Astrocyte (in vitro differentiated cells and primary cell): Measurements from ENCODE around the gene FAM83F. TPM values are rescaled to one million over a fixed set of nuclear protein-coding genes. Genes with fewer than 3 reads are reported as not detected.
A peak's percentile ranks its signal among the peaks of the same experiment; 100 is the strongest.

Experiments used
- DNase-seq: peaks from one replicate; pipeline ENCODE4 v3.0.0-alpha.2; 2010; ENCODE audit warnings: low read depth
- FAIRE-seq: peaks from 2 replicates; lab custom pipeline; 2011; peaks lifted over from hg19 to GRCh38; lab: Jason Lieb, UNC
- H2AFZ ChIP-seq: 2 replicates; pipeline ENCODE4 v1.6.0; 2012; ENCODE audit warnings: low read depth, low read length, inconsistent platforms
- H3K27ac ChIP-seq: 2 replicates; pipeline ENCODE4 v1.5.1; 2011; ENCODE audit warnings: low read depth, low read length, inconsistent platforms
- H3K27me3 ChIP-seq: 2 replicates; pipeline ENCODE4 v1.6.0; 2011; ENCODE audit warnings: low read length, inconsistent platforms; ENCODE audit not compliant: insufficient read depth
- H3K36me3 ChIP-seq: 2 replicates; pipeline ENCODE4 v1.5.1; 2011; ENCODE audit warnings: low read length, inconsistent platforms; ENCODE audit not compliant: insufficient read depth
- H3K4me1 ChIP-seq: 2 replicates; pipeline ENCODE4 v1.5.1; 2011; ENCODE audit warnings: low read length, inconsistent platforms; ENCODE audit not compliant: insufficient read depth
- H3K4me2 ChIP-seq: 2 replicates; pipeline ENCODE4 v1.6.0; 2012; ENCODE audit warnings: low read length, inconsistent platforms
- H3K4me3 ChIP-seq: 2 replicates; pipeline ENCODE4 v1.5.1; 2011; ENCODE audit warnings: low read depth, mild to moderate bottlenecking, low read length, inconsistent platforms; ENCODE audit not compliant: insufficient read depth
- H3K79me2 ChIP-seq: 2 replicates; pipeline ENCODE4 v1.6.0; 2012; ENCODE audit warnings: mild to moderate bottlenecking, low read length, inconsistent platforms; ENCODE audit not compliant: insufficient read depth
- H3K9ac ChIP-seq: 2 replicates; pipeline ENCODE4 v1.6.0; 2012; ENCODE audit warnings: mild to moderate bottlenecking, low read length, inconsistent platforms
- H3K9me3 ChIP-seq: 2 replicates; pipeline ENCODE4 v1.5.1; 2012; ENCODE audit warnings: low read depth, mild to moderate bottlenecking, low read length, inconsistent platforms; ENCODE audit not compliant: insufficient read depth
- H4K20me1 ChIP-seq: 2 replicates; pipeline ENCODE4 v1.6.0; 2012; ENCODE audit warnings: low read length, inconsistent platforms; ENCODE audit not compliant: insufficient read depth
- H3K27ac Mint-ChIP-seq: one replicate; pipeline ENCODE4 v1.8.0; 2021; ENCODE audit warnings: mild to moderate bottlenecking, mixed read lengths; ENCODE audit not compliant: unreplicated experiment
- H3K27me3 Mint-ChIP-seq: one replicate; pipeline ENCODE4 v1.8.0; 2021; ENCODE audit warnings: low read depth, mixed read lengths; ENCODE audit not compliant: unreplicated experiment
- H3K36me3 Mint-ChIP-seq: one replicate; pipeline ENCODE4 v1.8.0; 2021; ENCODE audit warnings: low read depth, mixed read lengths; ENCODE audit not compliant: unreplicated experiment
- H3K4me1 Mint-ChIP-seq: one replicate; pipeline ENCODE4 v1.8.0; 2021; ENCODE audit warnings: low read depth, mixed read lengths; ENCODE audit not compliant: unreplicated experiment
- H3K4me3 Mint-ChIP-seq: one replicate; pipeline ENCODE4 v1.8.0; 2021; ENCODE audit warnings: mild to moderate bottlenecking, moderate library complexity, mixed read lengths; ENCODE audit not compliant: unreplicated experiment
- H3K9me3 Mint-ChIP-seq: one replicate; pipeline ENCODE4 v1.8.0; 2021; ENCODE audit warnings: mild to moderate bottlenecking, mixed read lengths; ENCODE audit not compliant: unreplicated experiment
- CTCF ChIP-seq: IDR thresholded peaks from 2 replicates; pipeline ENCODE4 v1.5.1; 2011; ENCODE audit warnings: low read depth, mild to moderate bottlenecking, inconsistent platforms, low read length, moderate library complexity; ENCODE audit not compliant: insufficient read depth
- EZH2 ChIP-seq: IDR thresholded peaks from 2 replicates; pipeline ENCODE4 v1.6.1; 2012; ENCODE audit warnings: mild to moderate bottlenecking, low read length, inconsistent platforms; ENCODE audit not compliant: insufficient read depth
- total RNA-seq: library from RNA; stranded (reverse); gene quantifications from 2 replicates; pipeline ENCODE4 v1.2.1, GENCODE V29; 2021

Gene FAM83F
- total RNA-seq, 1 donor from 2014 or later: 0.79 TPM

- Histone ChIP-seq H2AFZ (no peak overlapping the region), H3K36me3 (no peaks in the 10 kb centered on the region), H3K9me3 (no peaks in the 10 kb centered on the region), H3K4me1 (peaks cover 4% of the 10 kb centered on the region), H3K4me2 (no peak overlapping the region), H4K20me1 (no peaks in the 10 kb centered on the region), H3K9ac (no peak overlapping the region), H3K4me3 (no peak overlapping the region), H3K27me3 (peaks cover 12% of the 10 kb centered on the region), H3K79me2 (no peaks in the 10 kb centered on the region), H3K27ac (no peak overlapping the region)
- Mint-ChIP-seq H3K27me3 (no peaks in the 10 kb centered on the region), H3K27ac (peak overlapping the region; percentile 73), H3K9me3 (no peaks in the 10 kb centered on the region), H3K4me1 (peaks cover 30% of the 10 kb centered on the region), H3K4me3 (no peak overlapping the region), H3K36me3 (no peaks in the 10 kb centered on the region)
- TF ChIP-seq EZH2 (no peak), CTCF (no peak)
- no peak for DNase-seq
- FAIRE-seq: no peak
Measured at GRCh38 chr22:40014667-40015248, 20.0 kb downstream of the FAM83F start.

GRCh38 chr22:40015358-40015976 lies 20.7 kb downstream of the FAM83F start:
- Mint-ChIP-seq H3K36me3 (no peaks in the 10 kb centered on the region), H3K27me3 (no peaks in the 10 kb centered on the region), H3K9me3 (no peaks in the 10 kb centered on the region), H3K4me1 (peaks cover 30% of the 10 kb centered on the region), H3K4me3 (no peak overlapping the region), H3K27ac (peak overlapping the region; percentile 0)
- Histone ChIP-seq H3K4me1 (no peaks in the 10 kb centered on the region), H3K27me3 (peaks cover 6% of the 10 kb centered on the region), H4K20me1 (no peaks in the 10 kb centered on the region), H3K27ac (no peak overlapping the region), H3K4me3 (no peak overlapping the region), H3K36me3 (no peaks in the 10 kb centered on the region), H3K9me3 (no peaks in the 10 kb centered on the region), H3K79me2 (no peaks in the 10 kb centered on the region), H2AFZ (no peak overlapping the region), H3K4me2 (no peak overlapping the region), H3K9ac (no peak overlapping the region)
- DNase-seq (peak; percentile 26), FAIRE-seq (no peak)
- TF ChIP-seq EZH2 (no peak), CTCF (no peak)

GRCh38 chr22:40018051-40018450 lies 23.3 kb downstream of the FAM83F start:
- no peak for DNase-seq
- no peak overlapping the region for H3K4me2 ChIP-seq
- H3K27me3 ChIP-seq: peaks cover 2% of the 10 kb centered on the region
- Mint-ChIP-seq H3K36me3 (no peaks in the 10 kb centered on the region), H3K27ac (no peak overlapping the region), H3K4me3 (no peak overlapping the region), H3K4me1 (peaks cover 23% of the 10 kb centered on the region), H3K27me3 (peaks cover 10% of the 10 kb centered on the region), H3K9me3 (no peaks in the 10 kb centered on the region)
- no peaks in the 10 kb centered on the region for H3K4me1 ChIP-seq
- no peak overlapping the region for H3K4me3 ChIP-seq
- H3K9ac ChIP-seq: no peak overlapping the region
- H4K20me1 ChIP-seq: no peaks in the 10 kb centered on the region
- no peaks in the 10 kb centered on the region for H3K79me2 ChIP-seq
- no peak for TF ChIP-seq CTCF
- no peak for TF ChIP-seq EZH2
- H3K27ac ChIP-seq: no peak overlapping the region
- H3K36me3 ChIP-seq: no peaks in the 10 kb centered on the region
- FAIRE-seq: no peak
- no peaks in the 10 kb centered on the region for H3K9me3 ChIP-seq
- H2AFZ ChIP-seq: no peak overlapping the region
